Osteoblast (primary cell): ENCODE data around the gene SHC1. TPM values are rescaled to one million over a fixed set of nuclear protein-coding genes. Genes with fewer than 3 reads are reported as not detected.

Experiments used
- DNase-seq: peaks from one replicate; pipeline ENCODE4 v3.0.0; 2011; ENCODE audit warnings: low spot score, mixed read lengths; ENCODE audit not compliant: insufficient read length; ENCODE audit errors: missing footprints
- H2AFZ ChIP-seq: 2 replicates; pipeline ENCODE4 v1.6.0; 2011; ENCODE audit warnings: mild to moderate bottlenecking, low read length
- H3K27ac ChIP-seq: 2 replicates; pipeline ENCODE4 v1.5.1; 2011; ENCODE audit warnings: mild to moderate bottlenecking, low read depth, low read length, moderate library complexity
- H3K27me3 ChIP-seq: 2 replicates; pipeline ENCODE4 v1.6.0; 2012; ENCODE audit warnings: mild to moderate bottlenecking, control low read depth, inconsistent platforms, low read length, moderate library complexity; ENCODE audit not compliant: insufficient read depth
- H3K36me3 ChIP-seq: 2 replicates; pipeline ENCODE4 v1.5.1; 2011; ENCODE audit warnings: mild to moderate bottlenecking, low read length, control low read depth, moderate library complexity; ENCODE audit not compliant: insufficient read depth
- H3K4me1 ChIP-seq: 2 replicates; pipeline ENCODE4 v1.5.1; 2011; ENCODE audit warnings: mild to moderate bottlenecking, low read length, control low read depth, moderate library complexity; ENCODE audit not compliant: insufficient read depth
- H3K4me2 ChIP-seq: 2 replicates; pipeline ENCODE4 v1.6.0; 2011; ENCODE audit warnings: mild to moderate bottlenecking, low read length; ENCODE audit not compliant: insufficient read depth
- H3K4me3 ChIP-seq: fragments of 200-600 bp; sonication (generic); 3 replicates; pipeline ENCODE4 v1.5.1; 2012; ENCODE audit warnings: mild to moderate bottlenecking, low read length, inconsistent platforms; ENCODE audit not compliant: insufficient read depth
- H3K79me2 ChIP-seq: 2 replicates; pipeline ENCODE4 v1.6.0; 2012; ENCODE audit warnings: mild to moderate bottlenecking, low read length, control low read depth, inconsistent platforms; ENCODE audit not compliant: insufficient read depth
- H3K9me3 ChIP-seq: 2 replicates; pipeline ENCODE4 v1.5.1; 2011; ENCODE audit warnings: low read depth, low read length, control low read depth
- H4K20me1 ChIP-seq: 2 replicates; pipeline ENCODE4 v1.6.0; 2012; ENCODE audit warnings: mild to moderate bottlenecking, low read length, control low read depth; ENCODE audit not compliant: insufficient read depth
- total RNA-seq: library from RNA; depleted of rRNA; stranded (reverse); fragments of >200 nt; gene quantifications from 2 replicates; pipeline ENCODE4 v1.2.3, GENCODE V29; 2012
- TF ChIP-seq, protein P1 (sequence below): IDR thresholded peaks from 2 replicates; pipeline ENCODE4 v1.5.1; 2011; ENCODE audit warnings: mild to moderate bottlenecking, low read depth, low read length, moderate library complexity; ENCODE audit errors: extremely low read depth

Gene SHC1
- total RNA-seq, 1 donor: 230 TPM

DNA sequence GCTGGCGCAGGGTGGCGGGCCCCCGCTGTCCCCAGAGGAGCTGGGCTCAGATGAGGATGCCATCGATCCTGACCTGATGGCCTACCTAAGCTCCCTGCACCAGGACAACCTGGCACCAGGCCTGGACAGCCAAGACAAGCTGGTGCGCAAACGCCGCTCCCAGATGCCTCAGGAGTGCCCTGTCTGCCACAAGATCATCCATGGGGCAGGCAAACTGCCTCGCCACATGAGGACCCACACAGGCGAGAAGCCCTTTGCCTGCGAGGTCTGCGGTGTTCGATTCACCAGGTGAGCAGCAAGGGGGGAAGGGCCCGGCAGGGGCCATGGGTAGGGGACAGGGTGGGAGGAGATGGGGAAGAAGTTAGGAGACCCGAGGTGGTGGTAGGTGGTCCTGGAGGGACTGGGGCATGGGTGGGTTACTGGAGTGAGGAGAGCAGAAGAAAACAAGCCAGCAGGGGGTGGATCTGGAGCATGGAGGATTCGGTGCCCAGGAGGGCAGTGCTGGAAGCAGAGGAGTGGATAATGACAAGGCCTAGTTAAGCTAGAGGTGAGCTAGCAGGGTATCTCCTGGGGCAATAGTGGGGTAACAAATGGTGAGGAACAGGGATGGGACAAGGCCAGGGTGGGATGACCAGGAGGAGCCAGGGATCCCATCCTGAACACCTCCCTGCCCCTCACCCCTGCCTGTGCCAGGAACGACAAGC lies 45.1 kb upstream of the SHC1 start:
- Histone ChIP-seq H3K36me3 (peaks cover 15% of the 10 kb centered on the region), H3K27me3 (no peaks in the 10 kb centered on the region), H3K27ac (no peak overlapping the region), H2AFZ (no peak overlapping the region), H3K4me3 (no peak overlapping the region), H3K4me1 (peaks cover 15% of the 10 kb centered on the region), H3K79me2 (peaks cover 18% of the 10 kb centered on the region), H4K20me1 (peaks cover 26% of the 10 kb centered on the region), H3K9me3 (no peaks in the 10 kb centered on the region), H3K4me2 (no peak overlapping the region)
- peak; percentile 61 for DNase-seq
- TF ChIP-seq, protein P1, sequence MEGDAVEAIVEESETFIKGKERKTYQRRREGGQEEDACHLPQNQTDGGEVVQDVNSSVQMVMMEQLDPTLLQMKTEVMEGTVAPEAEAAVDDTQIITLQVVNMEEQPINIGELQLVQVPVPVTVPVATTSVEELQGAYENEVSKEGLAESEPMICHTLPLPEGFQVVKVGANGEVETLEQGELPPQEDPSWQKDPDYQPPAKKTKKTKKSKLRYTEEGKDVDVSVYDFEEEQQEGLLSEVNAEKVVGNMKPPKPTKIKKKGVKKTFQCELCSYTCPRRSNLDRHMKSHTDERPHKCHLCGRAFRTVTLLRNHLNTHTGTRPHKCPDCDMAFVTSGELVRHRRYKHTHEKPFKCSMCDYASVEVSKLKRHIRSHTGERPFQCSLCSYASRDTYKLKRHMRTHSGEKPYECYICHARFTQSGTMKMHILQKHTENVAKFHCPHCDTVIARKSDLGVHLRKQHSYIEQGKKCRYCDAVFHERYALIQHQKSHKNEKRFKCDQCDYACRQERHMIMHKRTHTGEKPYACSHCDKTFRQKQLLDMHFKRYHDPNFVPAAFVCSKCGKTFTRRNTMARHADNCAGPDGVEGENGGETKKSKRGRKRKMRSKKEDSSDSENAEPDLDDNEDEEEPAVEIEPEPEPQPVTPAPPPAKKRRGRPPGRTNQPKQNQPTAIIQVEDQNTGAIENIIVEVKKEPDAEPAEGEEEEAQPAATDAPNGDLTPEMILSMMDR: no peak

DNA sequence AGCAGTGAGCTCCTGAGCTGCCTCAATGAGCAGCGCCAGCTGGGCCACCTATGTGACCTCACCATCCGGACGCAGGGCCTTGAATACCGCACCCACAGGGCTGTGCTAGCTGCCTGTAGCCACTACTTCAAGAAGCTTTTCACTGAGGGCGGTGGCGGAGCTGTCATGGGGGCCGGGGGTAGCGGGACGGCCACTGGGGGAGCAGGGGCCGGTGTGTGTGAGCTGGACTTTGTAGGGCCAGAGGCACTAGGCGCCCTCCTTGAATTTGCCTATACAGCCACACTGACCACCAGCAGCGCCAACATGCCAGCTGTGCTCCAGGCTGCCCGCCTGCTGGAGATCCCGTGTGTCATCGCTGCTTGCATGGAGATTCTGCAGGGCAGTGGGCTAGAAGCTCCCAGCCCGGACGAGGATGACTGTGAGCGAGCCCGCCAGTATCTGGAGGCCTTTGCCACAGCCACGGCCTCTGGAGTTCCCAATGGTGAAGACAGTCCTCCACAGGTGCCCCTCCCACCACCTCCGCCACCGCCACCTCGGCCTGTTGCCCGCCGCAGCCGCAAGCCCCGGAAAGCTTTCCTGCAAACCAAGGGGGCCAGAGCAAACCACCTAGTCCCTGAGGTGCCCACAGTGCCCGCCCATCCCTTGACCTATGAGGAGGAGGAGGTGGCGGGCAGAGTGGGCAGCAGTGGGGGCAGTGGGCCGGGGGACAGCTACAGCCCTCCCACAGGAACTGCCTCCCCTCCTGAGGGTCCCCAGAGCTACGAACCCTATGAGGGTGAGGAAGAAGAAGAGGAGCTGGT lies 44.4 kb upstream of the SHC1 start:
- no peak overlapping the region for H2AFZ ChIP-seq
- DNase-seq: peak; percentile 43

DNA sequence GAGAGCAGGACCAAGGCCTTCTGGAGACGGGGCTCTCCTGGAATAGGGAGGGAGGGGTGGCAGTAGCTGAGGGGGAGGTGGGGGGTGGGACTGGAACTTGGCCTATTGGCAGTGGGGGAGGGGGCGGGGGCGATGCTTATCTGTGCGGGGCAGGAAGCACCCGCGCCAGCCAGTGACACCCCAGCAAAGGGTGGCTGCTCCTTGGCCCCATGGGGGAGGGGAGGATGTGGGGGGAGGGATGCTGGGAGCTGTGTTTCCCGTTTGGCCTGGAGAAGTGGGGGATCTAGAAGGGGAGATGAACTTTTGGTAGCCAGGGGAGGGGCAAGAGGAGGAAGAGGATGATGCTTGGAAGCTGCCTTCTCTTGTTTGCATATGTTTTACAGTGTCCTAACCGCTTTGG lies 43.1 kb upstream of the SHC1 start:
- peaks cover 9% of the 10 kb centered on the region for H3K4me1 ChIP-seq
- DNase-seq: no peak
- H2AFZ ChIP-seq: no peak overlapping the region
- TF ChIP-seq, protein P1: no peak
- no peak overlapping the region for H3K27ac ChIP-seq
- no peak overlapping the region for H3K4me3 ChIP-seq
- peaks cover 39% of the 10 kb centered on the region for H3K79me2 ChIP-seq
- peaks cover 15% of the 10 kb centered on the region for H3K36me3 ChIP-seq
- no peak overlapping the region for H3K4me2 ChIP-seq
- H4K20me1 ChIP-seq: peaks cover 23% of the 10 kb centered on the region
- no peaks in the 10 kb centered on the region for H3K27me3 ChIP-seq
- no peaks in the 10 kb centered on the region for H3K9me3 ChIP-seq

More for the DNA sequence above, 44.4 kb upstream of the SHC1 start:
- H3K4me2 ChIP-seq: no peak overlapping the region
- peaks cover 15% of the 10 kb centered on the region for H3K4me1 ChIP-seq
- H3K79me2 ChIP-seq: peaks cover 26% of the 10 kb centered on the region
- H3K36me3 ChIP-seq: peaks cover 15% of the 10 kb centered on the region
- TF ChIP-seq, protein P1: no peak
- no peak overlapping the region for H3K27ac ChIP-seq
- no peaks in the 10 kb centered on the region for H3K27me3 ChIP-seq
- H3K4me3 ChIP-seq: no peak overlapping the region
- no peaks in the 10 kb centered on the region for H3K9me3 ChIP-seq
- H4K20me1 ChIP-seq: peaks cover 26% of the 10 kb centered on the region
